GM18502 (cell line): ENCODE results near the gene XPO6.
"Not testable (repeated sequence)": the region's sequence is repeated elsewhere in the genome, so short reads cannot be mapped to it uniquely, and the experiment has no call there.

Experiments used
- ATAC-seq: cut with Tn5 transposase; IDR thresholded peaks from one replicate; pipeline ENCODE4 v1.9.1; 2021; ENCODE audit warnings: mild to moderate bottlenecking; ENCODE audit not compliant: unreplicated experiment, poor library complexity

XPO6 gene

GRCh38 chr16:28125592-28125991 is 86.2 kb downstream of the XPO6 start:
- no peak for ATAC-seq

- ATAC-seq, result no peak
These were observed 90.2 kb downstream of the XPO6 start for GRCh38 chr16:28121527-28121926.

- no peak for ATAC-seq
These were observed 91.0 kb downstream of the XPO6 start for GRCh38 chr16:28120754-28121153.

GRCh38 chr16:28118637-28119036 is 93.1 kb downstream of the XPO6 start:
- ATAC-seq, result no peak

- ATAC-seq, result no peak
These were observed 94.6 kb downstream of the XPO6 start for GRCh38 chr16:28117168-28117565.

- not testable (repeated sequence) for ATAC-seq
These were observed 95.9 kb downstream of the XPO6 start for GRCh38 chr16:28115866-28116265.

- ATAC-seq, result no peak
These were observed 98.9 kb downstream of the XPO6 start for GRCh38 chr16:28112908-28113307.

- no peak for ATAC-seq
These were observed 100.8 kb downstream of the XPO6 start for GRCh38 chr16:28110977-28111376.

- no peak for ATAC-seq
These were observed 101.3 kb downstream of the XPO6 start for GRCh38 chr16:28110479-28110878.

- no peak for ATAC-seq
These were observed 101.7 kb downstream of the XPO6 start for GRCh38 chr16:28110074-28110473.

GRCh38 chr16:28108590-28109247 is 103.0 kb downstream of the XPO6 start:
- ATAC-seq, result no peak

- ATAC-seq, result no peak
These were observed 104.5 kb downstream of the XPO6 start for GRCh38 chr16:28107232-28107631.

- no peak for ATAC-seq
These were observed 105.1 kb downstream of the XPO6 start for GRCh38 chr16:28106467-28107215.

- ATAC-seq, result no peak
These were observed 105.8 kb downstream of the XPO6 start for GRCh38 chr16:28105954-28106353.

GRCh38 chr16:28105297-28105696 is 106.5 kb downstream of the XPO6 start:
- ATAC-seq, result no peak

GRCh38 chr16:28104404-28104803 is 107.4 kb downstream of the XPO6 start:
- no peak for ATAC-seq

GRCh38 chr16:28103516-28104170 is 108.1 kb downstream of the XPO6 start:
- ATAC-seq, result no peak

GRCh38 chr16:28101533-28101890 is 110.3 kb downstream of the XPO6 start:
- ATAC-seq, result no peak

GRCh38 chr16:28100810-28101532 is 110.8 kb downstream of the XPO6 start:
- no peak for ATAC-seq

GRCh38 chr16:28098959-28099945 is 112.5 kb downstream of the XPO6 start:
- ATAC-seq, result no peak
